Measurements from ENCODE around the gene DOCK4. TPM values are rescaled to one million over a fixed set of nuclear protein-coding genes. Genes with fewer than 3 reads are reported as not detected.

Gene DOCK4
- total RNA-seq, 1 donor, result 31.8 TPM

- no peak overlapping the region for H2AFZ ChIP-seq (ENCODE audit: low read length)
Measured at GRCh38 chr7:112233048-112233697, 27.0 kb upstream of the DOCK4 start.

GRCh38 chr7:112232212-112232978, 26.2 kb upstream of the DOCK4 start:
- Histone ChIP-seq H3K27me3 (ENCODE audit: insufficient read depth, low read length) (no peaks in the 10 kb centered on the region), H3K4me1 (ENCODE audit: insufficient read depth, low read length) (no peaks in the 10 kb centered on the region), H3K79me2 (ENCODE audit: insufficient read depth, low read length) (peaks cover 19% of the 10 kb centered on the region), H4K20me1 (ENCODE audit: insufficient read depth, low read length) (peaks cover 8% of the 10 kb centered on the region), H3K27ac (ENCODE audit: low read depth, low read length) (no peak overlapping the region), H2AFZ (ENCODE audit: low read length) (no peak overlapping the region), H3K9me3 (ENCODE audit: low read depth, low read length) (no peaks in the 10 kb centered on the region), H3K4me3 (ENCODE audit: insufficient read depth, low read length) (no peak overlapping the region), H3K36me3 (ENCODE audit: insufficient read depth, low read length) (no peaks in the 10 kb centered on the region), H3K4me2 (ENCODE audit: insufficient read depth, low read length) (no peak overlapping the region)
- TF ChIP-seq, protein P1, sequence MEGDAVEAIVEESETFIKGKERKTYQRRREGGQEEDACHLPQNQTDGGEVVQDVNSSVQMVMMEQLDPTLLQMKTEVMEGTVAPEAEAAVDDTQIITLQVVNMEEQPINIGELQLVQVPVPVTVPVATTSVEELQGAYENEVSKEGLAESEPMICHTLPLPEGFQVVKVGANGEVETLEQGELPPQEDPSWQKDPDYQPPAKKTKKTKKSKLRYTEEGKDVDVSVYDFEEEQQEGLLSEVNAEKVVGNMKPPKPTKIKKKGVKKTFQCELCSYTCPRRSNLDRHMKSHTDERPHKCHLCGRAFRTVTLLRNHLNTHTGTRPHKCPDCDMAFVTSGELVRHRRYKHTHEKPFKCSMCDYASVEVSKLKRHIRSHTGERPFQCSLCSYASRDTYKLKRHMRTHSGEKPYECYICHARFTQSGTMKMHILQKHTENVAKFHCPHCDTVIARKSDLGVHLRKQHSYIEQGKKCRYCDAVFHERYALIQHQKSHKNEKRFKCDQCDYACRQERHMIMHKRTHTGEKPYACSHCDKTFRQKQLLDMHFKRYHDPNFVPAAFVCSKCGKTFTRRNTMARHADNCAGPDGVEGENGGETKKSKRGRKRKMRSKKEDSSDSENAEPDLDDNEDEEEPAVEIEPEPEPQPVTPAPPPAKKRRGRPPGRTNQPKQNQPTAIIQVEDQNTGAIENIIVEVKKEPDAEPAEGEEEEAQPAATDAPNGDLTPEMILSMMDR (IDR thresholded peaks at IDR 0.05; ENCODE audit: extremely low read depth, low read depth, low read length), result no peak
- no peak for DNase-seq (ENCODE audit: insufficient read length, low spot score, missing footprints)

More at GRCh38 chr7:112233048-112233697, 27.0 kb upstream of the DOCK4 start:
- Histone ChIP-seq H3K9me3 (ENCODE audit: low read depth, low read length) (no peaks in the 10 kb centered on the region), H3K27me3 (ENCODE audit: insufficient read depth, low read length) (no peaks in the 10 kb centered on the region), H3K4me2 (ENCODE audit: insufficient read depth, low read length) (no peak overlapping the region), H3K79me2 (ENCODE audit: insufficient read depth, low read length) (peaks cover 16% of the 10 kb centered on the region), H3K4me3 (ENCODE audit: insufficient read depth, low read length) (no peak overlapping the region), H3K4me1 (ENCODE audit: insufficient read depth, low read length) (no peaks in the 10 kb centered on the region), H4K20me1 (ENCODE audit: insufficient read depth, low read length) (peaks cover 8% of the 10 kb centered on the region), H3K36me3 (ENCODE audit: insufficient read depth, low read length) (no peaks in the 10 kb centered on the region), H3K27ac (ENCODE audit: low read depth, low read length) (no peak overlapping the region)
- TF ChIP-seq, protein P1 (IDR thresholded peaks at IDR 0.05; ENCODE audit: extremely low read depth, low read depth, low read length), result no peak
- DNase-seq (ENCODE audit: insufficient read length, low spot score, missing footprints), result no peak

DNA sequence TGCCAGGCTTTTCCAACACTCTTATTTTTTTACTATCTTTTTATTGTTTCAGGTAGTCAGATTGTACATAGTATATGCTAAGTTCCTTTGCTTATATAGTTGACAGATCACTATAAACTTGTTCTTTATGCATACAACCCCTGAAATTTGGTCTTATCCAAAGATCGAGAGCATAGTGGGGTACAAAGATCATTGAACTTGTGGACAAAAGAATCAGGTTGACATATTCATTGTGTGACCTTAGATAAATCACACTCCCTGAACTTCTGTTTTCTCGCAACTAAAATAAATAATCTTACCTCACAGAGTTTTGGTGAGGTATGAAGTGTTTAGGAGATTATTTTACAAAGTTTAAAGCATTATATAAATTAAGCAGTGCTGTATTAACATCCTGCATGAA, 22.4 kb upstream of the DOCK4 start:
- Histone ChIP-seq H3K9me3 (ENCODE audit: low read depth, low read length) (no peaks in the 10 kb centered on the region), H3K4me3 (ENCODE audit: insufficient read depth, low read length) (no peak overlapping the region), H3K79me2 (ENCODE audit: insufficient read depth, low read length) (peaks cover 20% of the 10 kb centered on the region), H3K4me2 (ENCODE audit: insufficient read depth, low read length) (no peak overlapping the region), H3K4me1 (ENCODE audit: insufficient read depth, low read length) (no peaks in the 10 kb centered on the region), H3K27ac (ENCODE audit: low read depth, low read length) (no peak overlapping the region), H3K36me3 (ENCODE audit: insufficient read depth, low read length) (no peaks in the 10 kb centered on the region), H4K20me1 (ENCODE audit: insufficient read depth, low read length) (peaks cover 11% of the 10 kb centered on the region), H2AFZ (ENCODE audit: low read length) (no peak overlapping the region), H3K27me3 (ENCODE audit: insufficient read depth, low read length) (no peaks in the 10 kb centered on the region)
- TF ChIP-seq, protein P1 (IDR thresholded peaks at IDR 0.05; ENCODE audit: extremely low read depth, low read depth, low read length), result no peak
- DNase-seq (ENCODE audit: insufficient read length, low spot score, missing footprints), result no peak

DNA sequence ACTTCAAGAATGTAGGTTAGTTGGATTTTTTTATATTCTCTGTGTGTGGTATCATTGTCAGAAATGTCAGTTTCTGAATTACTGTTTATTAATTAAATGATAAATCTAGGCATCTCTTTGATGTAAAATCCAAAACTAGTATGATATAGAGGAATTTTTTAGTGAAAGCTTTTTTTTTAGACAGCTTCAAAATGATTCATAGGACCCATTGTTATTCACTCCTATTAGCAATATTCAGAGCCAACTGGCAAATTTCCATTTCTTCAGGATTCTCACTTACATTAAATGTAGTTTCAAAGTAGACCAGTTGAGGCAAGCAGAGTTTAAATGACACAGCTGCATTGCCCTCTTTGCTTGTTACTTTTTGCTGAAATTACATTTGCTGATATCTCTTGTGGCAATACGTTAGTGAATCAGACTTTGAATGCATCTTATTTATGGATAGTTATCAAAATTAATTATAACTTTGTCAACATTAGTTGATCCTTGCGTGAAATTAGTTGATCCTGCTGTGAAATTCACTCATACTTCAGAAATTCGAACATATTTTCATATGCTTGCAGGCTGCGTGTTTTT, 20.6 kb upstream of the DOCK4 start:
- peaks cover 27% of the 10 kb centered on the region for H3K79me2 ChIP-seq (ENCODE audit: insufficient read depth, low read length)
- TF ChIP-seq, protein P1 (IDR thresholded peaks at IDR 0.05; ENCODE audit: extremely low read depth, low read depth, low read length), result no peak
- H3K27ac ChIP-seq (ENCODE audit: low read depth, low read length), result no peak overlapping the region
- no peak overlapping the region for H3K4me2 ChIP-seq (ENCODE audit: insufficient read depth, low read length)
- H3K27me3 ChIP-seq (ENCODE audit: insufficient read depth, low read length), result no peaks in the 10 kb centered on the region
- no peak for DNase-seq (ENCODE audit: insufficient read length, low spot score, missing footprints)
- no peaks in the 10 kb centered on the region for H3K9me3 ChIP-seq (ENCODE audit: low read depth, low read length)
- no peak overlapping the region for H2AFZ ChIP-seq (ENCODE audit: low read length)
- no peaks in the 10 kb centered on the region for H3K36me3 ChIP-seq (ENCODE audit: insufficient read depth, low read length)
- no peak overlapping the region for H3K4me3 ChIP-seq (ENCODE audit: insufficient read depth, low read length)
- peaks cover 3% of the 10 kb centered on the region for H4K20me1 ChIP-seq (ENCODE audit: insufficient read depth, low read length)
- no peaks in the 10 kb centered on the region for H3K4me1 ChIP-seq (ENCODE audit: insufficient read depth, low read length)
